ENCODE data around the gene EVL. TPM values are rescaled to one million over a fixed set of nuclear protein-coding genes. Genes with fewer than 3 reads are reported as not detected.
"Not testable (repeated sequence)": the region's sequence is repeated elsewhere in the genome, so short reads cannot be mapped to it uniquely, and the experiment has no call there.

Gene EVL
- polyA plus RNA-seq, 4 donors = 105 to 187 (median 153) TPM

GRCh38 chr14:100064335-100065092 is 708 bp upstream of the EVL start:
- not testable (repeated sequence) for DNase-seq (ENCODE audit: low read depth in 4 of 4, low spot score in 2 of 4)

GRCh38 chr14:100065942-100066574 is 836 bp downstream of the EVL start:
- no peak for DNase-seq (ENCODE audit: low read depth in 4 of 4, low spot score in 2 of 4)

GRCh38 chr14:100066962-100067361 is 1.7 kb downstream of the EVL start:
- DNase-seq (ENCODE audit: low read depth in 4 of 4, low spot score in 2 of 4) = no peak

- DNase-seq (ENCODE audit: low read depth in 4 of 4, low spot score in 2 of 4) = no peak
Measured at GRCh38 chr14:100067481-100067880, 2.3 kb downstream of the EVL start.

GRCh38 chr14:100067971-100068959 is 3.0 kb downstream of the EVL start:
- no peak for DNase-seq (ENCODE audit: low read depth in 4 of 4, low spot score in 2 of 4)

GRCh38 chr14:100069161-100069800 is 4.1 kb downstream of the EVL start:
- no peak for DNase-seq (ENCODE audit: low read depth in 4 of 4, low spot score in 2 of 4)

GRCh38 chr14:100070310-100070709 is 5.1 kb downstream of the EVL start:
- DNase-seq (ENCODE audit: low read depth in 4 of 4, low spot score in 2 of 4) = no peak

GRCh38 chr14:100071545-100071944 is 6.3 kb downstream of the EVL start:
- DNase-seq (ENCODE audit: low read depth in 4 of 4, low spot score in 2 of 4) = no peak

GRCh38 chr14:100072783-100073346 is 7.6 kb downstream of the EVL start:
- DNase-seq (ENCODE audit: low read depth in 4 of 4, low spot score in 2 of 4) = no peak

- no peak for DNase-seq (ENCODE audit: low read depth in 4 of 4, low spot score in 2 of 4)
Measured at GRCh38 chr14:100073576-100074430, 8.6 kb downstream of the EVL start.

GRCh38 chr14:100074431-100075100 is 9.3 kb downstream of the EVL start:
- DNase-seq (ENCODE audit: low read depth in 4 of 4, low spot score in 2 of 4) = no peak

- no peak for DNase-seq (ENCODE audit: low read depth in 4 of 4, low spot score in 2 of 4)
Measured at GRCh38 chr14:100075681-100076080, 10.5 kb downstream of the EVL start.

- DNase-seq (ENCODE audit: low read depth in 4 of 4, low spot score in 2 of 4) = no peak
Measured at GRCh38 chr14:100076133-100076532, 10.9 kb downstream of the EVL start.

GRCh38 chr14:100076606-100077005 is 11.4 kb downstream of the EVL start:
- no peak for DNase-seq (ENCODE audit: low read depth in 4 of 4, low spot score in 2 of 4)

- DNase-seq (ENCODE audit: low read depth in 4 of 4, low spot score in 2 of 4) = no peak
Measured at GRCh38 chr14:100077441-100077840, 12.2 kb downstream of the EVL start.

- DNase-seq (ENCODE audit: low read depth in 4 of 4, low spot score in 2 of 4) = no peak
Measured at GRCh38 chr14:100078216-100078803, 13.1 kb downstream of the EVL start.

GRCh38 chr14:100078997-100079725 is 13.9 kb downstream of the EVL start:
- DNase-seq (ENCODE audit: low read depth in 4 of 4, low spot score in 2 of 4) = no peak

GRCh38 chr14:100079726-100080005 is 14.4 kb downstream of the EVL start:
- no peak for DNase-seq (ENCODE audit: low read depth in 4 of 4, low spot score in 2 of 4)

Data from left renal cortex interstitium (tissue), 4 donors.